ENCODE data around the gene YWHAQ. TPM values are rescaled to one million over a fixed set of nuclear protein-coding genes. Genes with fewer than 3 reads are reported as not detected.

YWHAQ gene
- total and polyA plus RNA-seq, 7 donors, result 179 to 273 (median 216) TPM

- H3K27ac ChIP-seq, result no peak overlapping the region
- peaks cover 0 to 40% (median 8%) of the 10 kb centered on the region in 4 donors for H3K36me3 ChIP-seq
- H3K4me3 ChIP-seq, result no peak overlapping the region
- intact Hi-C loops (cut with DNase I), result no loop called here
- no peaks in the 10 kb centered on the region for H3K9me3 ChIP-seq
- TF ChIP-seq CTCF (IDR thresholded peaks at IDR 0.05) (no peak), POLR2A (IDR thresholded peaks at IDR 0.05) (no peak), EP300 (IDR thresholded peaks at IDR 0.05) (no peak), POLR2AphosphoS5 (IDR thresholded peaks at IDR 0.05) (no peak)
- H3K27me3 ChIP-seq, result no peaks in the 10 kb centered on the region
- WGBS, 2 donors, result 95 to 97% methylated on average over 5 of the region's 5 CpGs
- peaks cover 0 to 12% (median 10%) of the 10 kb centered on the region in 4 donors for H3K4me1 ChIP-seq
- no peak for DNase-seq
These were observed 48.2 kb downstream of the YWHAQ start for GRCh38 chr2:9582624-9583023.

DNA sequence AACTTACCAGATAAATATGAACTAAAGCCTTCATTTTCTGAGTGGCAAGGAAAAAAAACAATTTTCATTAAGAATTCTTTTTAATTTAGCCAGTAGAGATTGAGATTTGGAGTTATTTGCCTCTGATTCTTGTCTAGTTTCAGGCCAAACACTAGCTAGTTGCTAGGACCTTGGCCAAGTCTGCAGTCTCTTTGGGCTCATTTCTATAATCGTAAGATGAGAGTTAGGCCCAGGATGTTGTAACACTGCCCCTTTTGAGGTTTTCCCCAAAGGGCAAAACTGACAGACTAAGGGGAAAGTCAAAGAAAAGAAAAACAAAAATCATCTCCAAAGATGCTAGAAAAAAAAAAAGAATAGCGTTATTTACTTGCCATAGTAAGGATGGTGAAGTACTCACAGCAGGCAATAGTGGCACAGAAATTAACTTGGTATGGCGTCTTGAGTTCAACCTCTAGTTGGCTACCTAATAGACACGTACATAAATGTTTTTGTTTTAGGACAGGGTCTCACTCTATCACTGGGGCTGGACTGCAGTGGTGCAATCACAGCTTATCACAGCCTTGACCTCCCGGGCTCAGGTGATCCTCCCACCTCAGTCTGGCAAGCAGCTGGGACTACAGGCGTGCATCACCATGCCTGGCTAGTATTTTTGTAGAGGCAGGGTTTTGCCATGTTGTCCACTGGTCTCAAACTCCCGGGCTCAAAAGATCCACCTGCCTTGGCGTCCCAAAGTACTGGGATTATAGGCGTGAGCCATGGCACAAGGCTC is 52.1 kb downstream of the YWHAQ start:
- 89 to 90% methylated on average over 9 of the region's 9 CpGs for WGBS, 2 donors
- H3K27ac ChIP-seq, result no peak overlapping the region
- no peaks in the 10 kb centered on the region for H3K9me3 ChIP-seq
- intact Hi-C loops (cut with DNase I), result no loop called here
- no peaks in the 10 kb centered on the region for H3K27me3 ChIP-seq
- no peak for TF ChIP-seq POLR2AphosphoS5 (IDR thresholded peaks at IDR 0.05)
- TF ChIP-seq EP300 (IDR thresholded peaks at IDR 0.05), result no peak
- TF ChIP-seq POLR2A (IDR thresholded peaks at IDR 0.05), result no peak
- TF ChIP-seq CTCF (IDR thresholded peaks at IDR 0.05), result no peak
- no peak overlapping the region for H3K4me3 ChIP-seq
- H3K36me3 ChIP-seq, result peaks cover 0 to 5% (median 4%) of the 10 kb centered on the region in 4 donors
- no peak for DNase-seq
- H3K4me1 ChIP-seq, result peaks cover 0 to 7% (median 0%) of the 10 kb centered on the region in 4 donors

DNA sequence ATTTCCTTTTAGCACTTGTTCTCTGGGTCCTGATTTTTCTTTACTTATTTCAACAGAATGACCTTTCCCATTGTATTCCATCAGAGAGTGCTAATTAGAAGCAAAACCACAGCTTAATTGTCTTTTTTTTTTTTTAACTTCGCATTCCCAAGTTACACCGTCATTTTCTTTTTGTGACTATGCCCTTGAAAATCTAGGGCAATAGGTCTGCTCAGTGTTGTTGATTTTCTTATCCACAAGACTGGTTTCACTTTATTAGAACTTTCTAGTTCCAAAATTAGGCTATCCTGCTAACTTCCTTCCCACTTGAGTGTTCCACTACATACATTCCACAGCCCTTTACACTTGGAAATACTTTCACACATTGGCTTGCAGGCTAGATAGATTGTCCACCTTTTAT is 56.5 kb downstream of the YWHAQ start:
- H3K27ac ChIP-seq, result peak overlapping the region in 3 of 4 donors; percentile 19 to 53 (median 34)
- H3K4me1 ChIP-seq, result peaks cover 0 to 7% (median 0%) of the 10 kb centered on the region in 4 donors
- DNase-seq, result no peak
- no peaks in the 10 kb centered on the region for H3K27me3 ChIP-seq
- TF ChIP-seq POLR2AphosphoS5 (IDR thresholded peaks at IDR 0.05) (no peak), CTCF (IDR thresholded peaks at IDR 0.05) (no peak), POLR2A (IDR thresholded peaks at IDR 0.05) (no peak), EP300 (IDR thresholded peaks at IDR 0.05) (no peak)
- no peak overlapping the region for H3K4me3 ChIP-seq
- WGBS, 2 donors, result 61 to 87% methylated on average over 2 of the region's 2 CpGs
- H3K9me3 ChIP-seq, result no peaks in the 10 kb centered on the region
- intact Hi-C loops (cut with DNase I), result no loop called here
- H3K36me3 ChIP-seq, result no peaks in the 10 kb centered on the region

DNA sequence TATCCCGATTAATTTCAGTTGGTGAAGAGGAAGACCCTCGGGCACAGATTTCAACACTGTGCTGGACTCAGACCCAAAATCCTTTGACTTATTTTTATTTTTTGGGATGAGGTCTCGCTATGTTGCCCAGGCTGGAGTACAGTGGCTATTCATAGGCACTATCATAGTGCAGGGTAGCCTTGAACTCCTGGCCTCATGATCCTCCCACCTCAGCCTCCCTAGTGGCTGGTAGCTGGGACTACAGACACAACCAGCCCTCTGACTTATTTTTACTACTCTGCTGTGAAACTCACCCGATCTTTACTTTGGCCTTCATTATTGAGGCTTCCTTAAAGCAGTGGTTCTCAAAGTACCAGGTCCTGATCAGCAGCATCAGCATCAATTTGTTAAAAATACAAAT is 57.0 kb downstream of the YWHAQ start:
- DNase-seq, result no peak
- intact Hi-C loops (cut with DNase I), result no loop called here
- no peaks in the 10 kb centered on the region for H3K36me3 ChIP-seq
- no peak overlapping the region for H3K4me3 ChIP-seq
- no peaks in the 10 kb centered on the region for H3K27me3 ChIP-seq
- H3K27ac ChIP-seq, result peak overlapping the region in 3 of 4 donors; percentile 19 to 53 (median 34)
- no peaks in the 10 kb centered on the region for H3K9me3 ChIP-seq
- H3K4me1 ChIP-seq, result peaks cover 0 to 7% (median 0%) of the 10 kb centered on the region in 4 donors
- whole genome bisulfite sequencing, 2 donors, result 74 to 90% methylated on average over 4 of the region's 4 CpGs
- no peak for TF ChIP-seq POLR2A (IDR thresholded peaks at IDR 0.05)
- no peak for TF ChIP-seq EP300 (IDR thresholded peaks at IDR 0.05)
- no peak for TF ChIP-seq CTCF (IDR thresholded peaks at IDR 0.05)
- no peak for TF ChIP-seq POLR2AphosphoS5 (IDR thresholded peaks at IDR 0.05)
